CD14-positive monocyte (primary cell): ENCODE data around the gene COLEC11. TPM values are rescaled to one million over a fixed set of nuclear protein-coding genes. Genes with fewer than 3 reads are reported as not detected.
A peak's percentile ranks its signal among the peaks of the same experiment; 100 is the strongest.
"Not testable (repeated sequence)": the region's sequence is repeated elsewhere in the genome, so short reads cannot be mapped to it uniquely, and the experiment has no call there.

Experiments
- DNase-seq, 3 donors: peaks; one replicate each; pipeline ENCODE4 v3.0.0-alpha.2; 2011 to 2022
- H2AFZ ChIP-seq: 2 replicates; pipeline ENCODE4 v1.6.0; 2012; ENCODE audit warnings: mild to moderate bottlenecking, low read depth, low read length, inconsistent platforms; ENCODE audit not compliant: insufficient read depth, poor library complexity, severe bottlenecking
- H3K27ac ChIP-seq, 2 donors: 1 replicate in 1 of 2; 2 replicates in 1 of 2; pipeline ENCODE4 v1.5.1; 2012 to 2013; ENCODE audit warnings: low read length in 2 of 2, control low read depth in 1 of 2, inconsistent platforms in 1 of 2, low read depth in 1 of 2, mild to moderate bottlenecking in 1 of 2
- H3K27me3 ChIP-seq, 2 donors: one replicate each; pipeline versions ENCODE4 v1.6.0 to v1.6.1; 2011 to 2013; ENCODE audit warnings: low read length in 2 of 2; ENCODE audit not compliant: control insufficient read depth in 2 of 2, insufficient read depth in 2 of 2
- H3K36me3 ChIP-seq, 2 donors: replicated peaks in 1 of 2; 1 replicate in 1 of 2; 2 replicates in 1 of 2; pipeline versions ENCODE4 v1.5.1 to v1.6.1; 2012 to 2013; ENCODE audit warnings: low read length in 2 of 2, control low read depth in 1 of 2, inconsistent platforms in 1 of 2, mild to moderate bottlenecking in 1 of 2; ENCODE audit not compliant: insufficient read depth in 2 of 2, control insufficient read depth in 1 of 2
- H3K4me1 ChIP-seq, 2 donors: 1 replicate in 1 of 2; 2 replicates in 1 of 2; pipeline versions ENCODE4 v1.5.1 to v1.6.1; 2012 to 2013; ENCODE audit warnings: low read length in 2 of 2, control low read depth in 1 of 2, inconsistent platforms in 1 of 2, mild to moderate bottlenecking in 1 of 2, moderate library complexity in 1 of 2; ENCODE audit not compliant: insufficient read depth in 2 of 2, control insufficient read depth in 1 of 2
- H3K4me2 ChIP-seq: replicated peaks from 2 replicates; pipeline ENCODE3; 2012; ENCODE audit warnings: low read length, moderate library complexity, mild to moderate bottlenecking; ENCODE audit not compliant: poor library complexity, severe bottlenecking; ENCODE audit errors: extremely low read depth
- H3K4me3 ChIP-seq, 3 experiments: fragments of 200-600 bp in 1 of 3; sonication (generic) in 1 of 3; replicated peaks in 1 of 3; 1 replicate in 2 of 3; 2 replicates in 1 of 3; pipeline ENCODE4 v1.5.1; 2011 to 2013; ENCODE audit warnings: low read length in 3 of 3, mild to moderate bottlenecking in 3 of 3, control low read depth in 2 of 3, low read depth in 2 of 3, inconsistent platforms in 1 of 3, moderate library complexity in 1 of 3
- H3K79me2 ChIP-seq: 2 replicates; pipeline ENCODE4 v1.6.0; 2012; ENCODE audit warnings: mild to moderate bottlenecking, control low read depth, inconsistent platforms, low read length, moderate library complexity; ENCODE audit not compliant: insufficient read depth
- H3K9ac ChIP-seq: 2 replicates; pipeline ENCODE4 v1.6.0; 2017; ENCODE audit warnings: low read length, mild to moderate bottlenecking; ENCODE audit not compliant: insufficient read depth, poor library complexity, severe bottlenecking
- H3K9me3 ChIP-seq, 2 donors: replicated peaks in 1 of 2; 1 replicate in 1 of 2; 2 replicates in 1 of 2; pipeline versions ENCODE4 v1.5.1 to v1.6.1; 2012 to 2013; ENCODE audit warnings: low read length in 2 of 2, control low read depth in 1 of 2; ENCODE audit not compliant: control insufficient read depth in 1 of 2, insufficient read depth in 1 of 2
- H4K20me1 ChIP-seq: 2 replicates; pipeline ENCODE4 v1.6.0; 2012; ENCODE audit warnings: mild to moderate bottlenecking, low read length, control low read depth, moderate library complexity; ENCODE audit not compliant: insufficient read depth
- H3K27ac Mint-ChIP-seq, 7 donors: one replicate each; pipeline ENCODE4 v1.8.0; 2020; ENCODE audit warnings: mild to moderate bottlenecking in 7 of 7, mixed read lengths in 7 of 7, moderate library complexity in 6 of 7, inconsistent platforms in 2 of 7
- H3K27me3 Mint-ChIP-seq, 3 donors: one replicate each; pipeline ENCODE4 v1.8.0; 2021 to 2022; ENCODE audit warnings: low read depth in 3 of 3, mild to moderate bottlenecking in 3 of 3, mixed read lengths in 3 of 3, moderate library complexity in 3 of 3, inconsistent platforms in 1 of 3
- H3K36me3 Mint-ChIP-seq, 2 donors: one replicate each; pipeline ENCODE4 v1.8.0; 2020; ENCODE audit warnings: mixed read lengths in 2 of 2, inconsistent platforms in 1 of 2, mild to moderate bottlenecking in 1 of 2
- H3K4me1 Mint-ChIP-seq: one replicate; pipeline ENCODE4 v1.8.0; 2020; ENCODE audit warnings: mild to moderate bottlenecking, mixed read lengths
- H3K4me3 Mint-ChIP-seq, 2 donors: one replicate each; pipeline ENCODE4 v1.8.0; 2020; ENCODE audit warnings: mild to moderate bottlenecking in 2 of 2, mixed read lengths in 2 of 2, moderate library complexity in 1 of 2
- H3K9me3 Mint-ChIP-seq, 7 donors: one replicate each; pipeline ENCODE4 v1.8.0; 2020 to 2022; ENCODE audit warnings: mixed read lengths in 7 of 7, mild to moderate bottlenecking in 6 of 7, moderate library complexity in 6 of 7, inconsistent platforms in 2 of 7
- WGBS: methylation state at CpG from one replicate; pipeline ENCODE4 v1.1.5; 2013; ENCODE audit warnings: missing lambda C conversion rate; ENCODE audit not compliant: insufficient coverage; 5-methylcytosine and 5-hydroxymethylcytosine counted together
- intact Hi-C, 2 donors: fragments of 100-400 bp; cut with micrococcal nuclease; formaldehyde crosslinking; loops; one replicate each; pipeline versions ENCODE4 v1.15.0 to v1.15.1; 2023
- polyA plus RNA-seq, 3 donors: library from polyadenylated mRNA; depleted of rRNA in 1 of 3; unstranded in 2 of 3; stranded (reverse) in 1 of 3; fragments of 300-500 nt in 2 of 3; fragments of >200 nt in 1 of 3; fragmentation: Illumina TruSeq in 2 of 3; gene quantifications; 1 replicate in 2 of 3; 2 replicates in 1 of 3; pipeline ENCODE4 v1.2.3, GENCODE V29; 2012 to 2021
- TF ChIP-seq, protein P1 (sequence below): fragments of 200-600 bp; IDR thresholded peaks from one replicate; pipeline ENCODE4 v1.8.0; 2022; ENCODE audit warnings: antibody characterized with exemption, mild to moderate bottlenecking

Gene COLEC11
- polyA plus RNA-seq, 3 donors: not detected

GRCh38 chr2:3634596-3635121, 39.7 kb downstream of the COLEC11 start:
- H3K79me2 ChIP-seq: no peaks in the 10 kb centered on the region
- no peak overlapping the region for H3K4me2 ChIP-seq
- H3K9ac ChIP-seq: no peak overlapping the region
- Mint-ChIP-seq H3K36me3 (no peaks in the 10 kb centered on the region), H3K4me1 (no peaks in the 10 kb centered on the region), H3K4me3 (no peak overlapping the region), H3K27ac (peak overlapping the region in 1 of 7 donors; percentile 11), H3K27me3 (peaks cover 3 to 11% (median 3%) of the 10 kb centered on the region in 3 donors), H3K9me3 (no peaks in the 10 kb centered on the region)
- TF ChIP-seq, protein P1, sequence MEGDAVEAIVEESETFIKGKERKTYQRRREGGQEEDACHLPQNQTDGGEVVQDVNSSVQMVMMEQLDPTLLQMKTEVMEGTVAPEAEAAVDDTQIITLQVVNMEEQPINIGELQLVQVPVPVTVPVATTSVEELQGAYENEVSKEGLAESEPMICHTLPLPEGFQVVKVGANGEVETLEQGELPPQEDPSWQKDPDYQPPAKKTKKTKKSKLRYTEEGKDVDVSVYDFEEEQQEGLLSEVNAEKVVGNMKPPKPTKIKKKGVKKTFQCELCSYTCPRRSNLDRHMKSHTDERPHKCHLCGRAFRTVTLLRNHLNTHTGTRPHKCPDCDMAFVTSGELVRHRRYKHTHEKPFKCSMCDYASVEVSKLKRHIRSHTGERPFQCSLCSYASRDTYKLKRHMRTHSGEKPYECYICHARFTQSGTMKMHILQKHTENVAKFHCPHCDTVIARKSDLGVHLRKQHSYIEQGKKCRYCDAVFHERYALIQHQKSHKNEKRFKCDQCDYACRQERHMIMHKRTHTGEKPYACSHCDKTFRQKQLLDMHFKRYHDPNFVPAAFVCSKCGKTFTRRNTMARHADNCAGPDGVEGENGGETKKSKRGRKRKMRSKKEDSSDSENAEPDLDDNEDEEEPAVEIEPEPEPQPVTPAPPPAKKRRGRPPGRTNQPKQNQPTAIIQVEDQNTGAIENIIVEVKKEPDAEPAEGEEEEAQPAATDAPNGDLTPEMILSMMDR: no peak
- no peaks in the 10 kb centered on the region for H4K20me1 ChIP-seq
- DNase-seq: no peak
- no peak overlapping the region for H3K27ac ChIP-seq
- no peaks in the 10 kb centered on the region for H3K27me3 ChIP-seq
- H3K4me1 ChIP-seq: no peaks in the 10 kb centered on the region
- 87% methylated on average over 12 of the region's 12 CpGs for WGBS
- intact Hi-C loops: no loop called here
- no peaks in the 10 kb centered on the region for H3K36me3 ChIP-seq
- H3K4me3 ChIP-seq: no peak overlapping the region
- no peak overlapping the region for H2AFZ ChIP-seq
- no peaks in the 10 kb centered on the region for H3K9me3 ChIP-seq

DNA sequence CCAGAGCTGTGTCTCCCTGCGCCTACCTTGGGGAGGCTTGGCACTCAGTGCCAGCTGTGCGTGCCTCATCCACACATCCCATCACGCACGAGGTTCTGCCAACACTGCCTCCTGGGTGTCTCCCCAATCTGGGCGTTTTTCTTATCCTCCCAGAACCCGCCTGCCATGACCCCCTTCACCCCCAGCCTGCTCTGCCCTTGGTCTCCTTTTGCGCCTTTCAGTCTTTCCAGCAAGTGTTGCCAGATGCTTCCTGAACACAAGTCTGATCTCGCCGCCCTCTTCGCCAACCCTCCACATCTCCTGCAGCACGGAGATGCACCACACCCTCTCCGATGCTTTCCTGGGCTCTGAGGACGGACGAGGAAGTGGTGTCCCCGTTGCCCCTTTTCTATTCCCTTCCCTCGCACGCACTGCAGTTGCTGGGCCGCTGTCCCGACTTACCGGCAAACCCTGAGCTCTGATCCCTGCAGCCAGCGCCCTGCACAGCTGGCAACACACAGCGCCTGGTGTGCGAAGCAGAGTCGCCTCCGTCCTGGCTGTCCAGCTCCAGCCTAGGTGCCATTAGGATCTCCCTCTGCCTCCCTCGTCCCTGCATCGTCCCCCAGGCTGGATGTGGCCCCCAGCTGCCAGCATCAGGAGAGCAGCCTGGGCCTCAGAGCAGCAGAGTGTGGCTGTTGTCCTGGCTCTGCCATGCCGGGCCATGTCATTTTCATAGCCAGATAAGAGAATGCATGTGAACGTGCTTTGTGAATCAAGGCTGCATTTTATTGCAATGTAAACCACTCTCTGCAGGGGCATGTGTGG, 40.5 kb downstream of the COLEC11 start:
- no peak overlapping the region for H3K4me3 ChIP-seq
- no peaks in the 10 kb centered on the region for H3K27me3 ChIP-seq
- no peaks in the 10 kb centered on the region for H3K9me3 Mint-ChIP-seq
- H3K4me1 Mint-ChIP-seq: no peaks in the 10 kb centered on the region
- 80% methylated on average over 29 of the region's 29 CpGs for WGBS
- peaks cover 3 to 11% (median 3%) of the 10 kb centered on the region in 3 donors for H3K27me3 Mint-ChIP-seq
- no peaks in the 10 kb centered on the region for H3K9me3 ChIP-seq
- no peaks in the 10 kb centered on the region for H3K79me2 ChIP-seq
- no peak overlapping the region for H3K4me3 Mint-ChIP-seq
- TF ChIP-seq, protein P1: no peak
- no peak overlapping the region for H3K27ac Mint-ChIP-seq
- H3K4me2 ChIP-seq: no peak overlapping the region
- no peaks in the 10 kb centered on the region for H4K20me1 ChIP-seq
- intact Hi-C loops: no loop called here
- H2AFZ ChIP-seq: no peak overlapping the region
- H3K9ac ChIP-seq: no peak overlapping the region
- no peak for DNase-seq
- H3K4me1 ChIP-seq: no peaks in the 10 kb centered on the region
- H3K36me3 Mint-ChIP-seq: no peaks in the 10 kb centered on the region
- H3K27ac ChIP-seq: no peak overlapping the region
- H3K36me3 ChIP-seq: no peaks in the 10 kb centered on the region

DNA sequence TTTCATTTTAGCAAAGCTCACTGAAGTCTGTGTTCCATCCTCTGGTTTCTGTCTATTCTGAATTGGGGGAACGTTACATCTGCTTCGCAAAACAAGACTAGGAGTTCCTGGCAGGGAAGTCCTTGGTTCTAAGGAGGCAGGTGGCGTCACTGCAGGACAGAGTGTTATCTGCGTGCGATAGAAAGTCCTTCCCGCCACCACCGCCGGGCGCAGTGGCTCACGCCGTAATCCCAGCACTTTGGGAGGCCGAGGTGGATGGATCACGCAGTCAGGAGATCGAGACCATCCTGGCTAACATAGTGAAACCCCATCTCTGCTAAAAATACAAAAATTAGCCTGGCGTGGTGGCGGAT, 41.0 kb downstream of the COLEC11 start:
- H3K36me3 Mint-ChIP-seq, H3K4me3 Mint-ChIP-seq, H2AFZ ChIP-seq, H3K9me3 Mint-ChIP-seq, intact Hi-C loops, H3K4me3 ChIP-seq, H3K4me1 ChIP-seq, H3K27me3 ChIP-seq, H3K4me2 ChIP-seq, H4K20me1 ChIP-seq, H3K79me2 ChIP-seq, H3K27ac Mint-ChIP-seq, DNase-seq, H3K9me3 ChIP-seq, H3K9ac ChIP-seq, H3K27ac ChIP-seq, H3K36me3 ChIP-seq, H3K4me1 Mint-ChIP-seq: not testable (repeated sequence)
- peaks cover 3 to 11% (median 3%) of the 10 kb centered on the region in 3 donors for H3K27me3 Mint-ChIP-seq
- WGBS: 88% methylated on average over 13 of the region's 16 CpGs
